Measurements from ENCODE around the gene CCNY. TPM values are rescaled to one million over a fixed set of nuclear protein-coding genes. Genes with fewer than 3 reads are reported as not detected.

The CCNY gene
- polyA plus RNA-seq, 2 of the 4 experiments (the other 2 are of a cell fraction): 28.1 to 55.5 TPM

DNA sequence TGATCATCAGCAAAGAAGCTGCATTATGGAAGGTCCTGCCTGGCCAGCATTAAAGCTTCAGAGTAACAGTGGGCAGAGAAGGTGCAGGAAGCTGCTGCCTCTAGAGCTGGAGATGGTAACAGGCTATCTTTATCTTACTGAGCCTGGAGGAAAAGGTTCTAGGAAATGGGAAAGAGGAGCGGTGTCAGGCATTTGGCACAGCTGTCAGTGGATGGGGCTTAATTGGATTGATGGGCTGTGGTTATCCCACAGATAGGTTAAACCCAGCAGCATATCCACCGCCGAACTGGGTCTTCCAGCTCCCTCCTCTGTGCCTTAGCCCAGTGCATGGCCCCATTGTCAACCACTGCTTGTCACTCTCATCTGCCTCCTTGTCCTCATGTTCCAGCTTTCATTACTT lies 127.6 kb downstream of the CCNY start (continued):
- TF ChIP-seq, protein P1, sequence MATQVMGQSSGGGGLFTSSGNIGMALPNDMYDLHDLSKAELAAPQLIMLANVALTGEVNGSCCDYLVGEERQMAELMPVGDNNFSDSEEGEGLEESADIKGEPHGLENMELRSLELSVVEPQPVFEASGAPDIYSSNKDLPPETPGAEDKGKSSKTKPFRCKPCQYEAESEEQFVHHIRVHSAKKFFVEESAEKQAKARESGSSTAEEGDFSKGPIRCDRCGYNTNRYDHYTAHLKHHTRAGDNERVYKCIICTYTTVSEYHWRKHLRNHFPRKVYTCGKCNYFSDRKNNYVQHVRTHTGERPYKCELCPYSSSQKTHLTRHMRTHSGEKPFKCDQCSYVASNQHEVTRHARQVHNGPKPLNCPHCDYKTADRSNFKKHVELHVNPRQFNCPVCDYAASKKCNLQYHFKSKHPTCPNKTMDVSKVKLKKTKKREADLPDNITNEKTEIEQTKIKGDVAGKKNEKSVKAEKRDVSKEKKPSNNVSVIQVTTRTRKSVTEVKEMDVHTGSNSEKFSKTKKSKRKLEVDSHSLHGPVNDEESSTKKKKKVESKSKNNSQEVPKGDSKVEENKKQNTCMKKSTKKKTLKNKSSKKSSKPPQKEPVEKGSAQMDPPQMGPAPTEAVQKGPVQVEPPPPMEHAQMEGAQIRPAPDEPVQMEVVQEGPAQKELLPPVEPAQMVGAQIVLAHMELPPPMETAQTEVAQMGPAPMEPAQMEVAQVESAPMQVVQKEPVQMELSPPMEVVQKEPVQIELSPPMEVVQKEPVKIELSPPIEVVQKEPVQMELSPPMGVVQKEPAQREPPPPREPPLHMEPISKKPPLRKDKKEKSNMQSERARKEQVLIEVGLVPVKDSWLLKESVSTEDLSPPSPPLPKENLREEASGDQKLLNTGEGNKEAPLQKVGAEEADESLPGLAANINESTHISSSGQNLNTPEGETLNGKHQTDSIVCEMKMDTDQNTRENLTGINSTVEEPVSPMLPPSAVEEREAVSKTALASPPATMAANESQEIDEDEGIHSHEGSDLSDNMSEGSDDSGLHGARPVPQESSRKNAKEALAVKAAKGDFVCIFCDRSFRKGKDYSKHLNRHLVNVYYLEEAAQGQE (IDR thresholded peaks at IDR 0.05): no peak

DNA sequence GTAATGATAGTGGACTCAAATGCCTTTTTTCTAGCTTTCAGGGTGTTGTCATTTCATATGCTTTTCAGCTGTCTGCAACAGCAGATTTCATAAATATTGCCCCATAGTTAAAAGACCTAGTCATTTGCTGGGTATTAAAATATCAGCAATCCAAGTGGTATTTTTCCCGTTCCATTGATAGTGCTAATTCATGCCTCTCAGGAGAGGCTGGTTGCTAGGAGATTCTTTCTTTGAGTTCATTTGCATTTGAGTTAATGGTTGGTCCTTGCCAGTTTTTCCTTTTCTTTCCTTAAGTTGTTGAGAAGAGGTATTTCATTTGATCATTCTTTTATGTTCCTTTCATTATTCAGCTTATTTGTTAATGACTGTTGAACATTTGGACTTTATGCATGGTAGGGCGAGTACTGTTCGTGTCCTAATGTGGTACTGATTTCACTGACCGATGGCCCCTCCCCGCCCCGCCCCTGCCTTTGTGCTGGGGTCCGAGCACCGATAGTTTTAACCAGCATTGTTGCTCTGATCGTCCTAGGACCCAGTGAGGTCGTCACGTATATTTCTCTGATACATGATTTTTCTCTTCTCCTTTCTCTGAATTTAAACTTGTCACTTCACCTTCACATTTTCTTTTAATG lies 128.6 kb downstream of the CCNY start:
- WGBS (ENCODE audit: missing lambda C conversion rate): 92% methylated on average over 8 of the region's 11 CpGs
- CTCF ChIA-PET: interaction anchor here (1.7 kb wide), 1 partner anchor 13 kb away, joined by 6 read pairs; no protein-coding TSS in a partner anchor

More for the DNA sequence above, 128.6 kb downstream of the CCNY start:
- POLR2A ChIA-PET: no interaction called here
- H3K4me2 ChIP-seq: no peak overlapping the region
- FAIRE-seq (no peak), ATAC-seq (no peak), DNase-seq (ENCODE audit: low read depth in 1 of 2, low spot score in 1 of 2) (no peak)
- peaks cover 12% of the 10 kb centered on the region; the same call in 2 of the 3 replicates for H3K4me1 ChIP-seq
- H3K9me3 ChIP-seq: no peaks in the 10 kb centered on the region
- TF ChIP-seq CEBPB (IDR thresholded peaks at IDR 0.05) (no peak), KDM5A (IDR thresholded peaks at IDR 0.05) (no peak), TP53 (CRISPR knock-in tag; IDR thresholded peaks at IDR 0.05) (no peak), NR3C1 (IDR thresholded peaks at IDR 0.05) (no peak), CBX8 (IDR thresholded peaks at IDR 0.05) (no peak), GATA3 (IDR thresholded peaks at IDR 0.05; ENCODE audit: borderline replicate concordance) (no peak), SREBF2 (IDR thresholded peaks at IDR 0.05) (no peak), RAD21 (conservative IDR thresholded peaks at IDR 0.05 in 1 of 2, IDR thresholded peaks at IDR 0.05 in 1 of 2) (no peak), NFE2L2 (conservative IDR thresholded peaks at IDR 0.05; ENCODE audit: low read length) (no peak), ESRRA (IDR thresholded peaks at IDR 0.05; ENCODE audit: borderline replicate concordance, low read length) (no peak), ZFP36 (IDR thresholded peaks at IDR 0.05; ENCODE audit: borderline replicate concordance, partially characterized antibody) (no peak), FOSB (CRISPR knock-in tag; IDR thresholded peaks at IDR 0.05) (no peak), HOXA7 (CRISPR knock-in tag; IDR thresholded peaks at IDR 0.05) (no peak), TFCP2L1 (CRISPR knock-in tag; IDR thresholded peaks at IDR 0.05) (no peak)
- TF ChIP-seq, protein P1 (IDR thresholded peaks at IDR 0.05): no peak
- TF ChIP-seq, protein P2, sequence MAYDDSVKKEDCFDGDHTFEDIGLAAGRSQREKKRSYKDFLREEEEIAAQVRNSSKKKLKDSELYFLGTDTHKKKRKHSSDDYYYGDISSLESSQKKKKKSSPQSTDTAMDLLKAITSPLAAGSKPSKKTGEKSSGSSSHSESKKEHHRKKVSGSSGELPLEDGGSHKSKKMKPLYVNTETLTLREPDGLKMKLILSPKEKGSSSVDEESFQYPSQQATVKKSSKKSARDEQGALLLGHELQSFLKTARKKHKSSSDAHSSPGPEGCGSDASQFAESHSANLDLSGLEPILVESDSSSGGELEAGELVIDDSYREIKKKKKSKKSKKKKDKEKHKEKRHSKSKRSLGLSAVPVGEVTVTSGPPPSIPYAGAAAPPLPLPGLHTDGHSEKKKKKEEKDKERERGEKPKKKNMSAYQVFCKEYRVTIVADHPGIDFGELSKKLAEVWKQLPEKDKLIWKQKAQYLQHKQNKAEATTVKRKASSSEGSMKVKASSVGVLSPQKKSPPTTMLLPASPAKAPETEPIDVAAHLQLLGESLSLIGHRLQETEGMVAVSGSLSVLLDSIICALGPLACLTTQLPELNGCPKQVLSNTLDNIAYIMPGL (CRISPR knock-in tag; IDR thresholded peaks at IDR 0.05; ENCODE audit: borderline replicate concordance): no peak
- TF ChIP-seq, protein P3, sequence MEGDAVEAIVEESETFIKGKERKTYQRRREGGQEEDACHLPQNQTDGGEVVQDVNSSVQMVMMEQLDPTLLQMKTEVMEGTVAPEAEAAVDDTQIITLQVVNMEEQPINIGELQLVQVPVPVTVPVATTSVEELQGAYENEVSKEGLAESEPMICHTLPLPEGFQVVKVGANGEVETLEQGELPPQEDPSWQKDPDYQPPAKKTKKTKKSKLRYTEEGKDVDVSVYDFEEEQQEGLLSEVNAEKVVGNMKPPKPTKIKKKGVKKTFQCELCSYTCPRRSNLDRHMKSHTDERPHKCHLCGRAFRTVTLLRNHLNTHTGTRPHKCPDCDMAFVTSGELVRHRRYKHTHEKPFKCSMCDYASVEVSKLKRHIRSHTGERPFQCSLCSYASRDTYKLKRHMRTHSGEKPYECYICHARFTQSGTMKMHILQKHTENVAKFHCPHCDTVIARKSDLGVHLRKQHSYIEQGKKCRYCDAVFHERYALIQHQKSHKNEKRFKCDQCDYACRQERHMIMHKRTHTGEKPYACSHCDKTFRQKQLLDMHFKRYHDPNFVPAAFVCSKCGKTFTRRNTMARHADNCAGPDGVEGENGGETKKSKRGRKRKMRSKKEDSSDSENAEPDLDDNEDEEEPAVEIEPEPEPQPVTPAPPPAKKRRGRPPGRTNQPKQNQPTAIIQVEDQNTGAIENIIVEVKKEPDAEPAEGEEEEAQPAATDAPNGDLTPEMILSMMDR (IDR thresholded peaks at IDR 0.05): no peak
- H3K27ac ChIP-seq: no peak overlapping the region
- H3K4me3 ChIP-seq: no peak overlapping the region
